ENCODE measurements around the gene GATA6.
A peak's percentile ranks its signal among the peaks of the same experiment; 100 is the strongest.

Gene GATA6

DNA sequence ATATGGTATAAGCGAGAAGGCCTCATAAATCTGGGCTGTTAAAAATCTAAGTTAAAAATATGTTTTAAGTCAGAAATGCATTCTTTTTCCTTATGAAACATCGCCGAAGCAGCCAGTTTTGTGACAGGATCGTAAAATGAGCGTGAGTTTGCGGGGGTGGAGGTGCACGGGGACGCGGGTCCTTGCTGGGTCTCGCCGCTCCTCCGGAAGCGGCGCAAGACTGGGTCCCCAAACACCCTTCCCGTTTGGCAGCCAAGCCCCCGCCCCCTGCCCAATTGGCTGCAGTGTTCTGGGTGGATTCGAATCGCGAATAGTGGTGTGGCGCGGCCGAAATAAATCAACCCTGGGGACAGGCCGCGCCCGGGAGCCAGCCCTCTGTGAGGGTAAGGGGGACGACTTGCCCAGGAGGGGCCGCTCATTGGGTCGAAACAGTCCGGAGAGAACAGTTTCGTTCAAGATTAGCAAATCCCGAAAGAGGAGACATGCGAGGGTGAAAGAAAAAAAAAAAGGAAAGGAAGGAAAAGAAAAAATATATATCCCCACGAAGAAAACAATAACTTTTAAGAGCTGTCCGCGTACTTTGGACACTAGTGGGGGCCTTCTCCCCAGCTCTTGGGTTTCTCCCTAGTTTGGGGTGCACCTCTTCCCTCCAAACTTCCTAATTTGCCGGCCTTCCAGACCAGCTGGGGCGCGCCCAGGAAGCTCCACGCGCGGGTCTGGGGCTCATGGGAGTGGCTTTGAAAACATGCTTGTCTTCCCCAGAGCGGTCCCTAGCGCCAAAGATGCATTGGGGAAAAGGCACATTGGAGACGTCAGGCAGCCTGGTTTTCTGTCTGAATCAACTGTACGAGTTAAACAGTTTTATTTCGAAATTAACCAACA lies 3.1 kb upstream of the GATA6 start:
- DNase-seq (ENCODE audit: low spot score): no peak

- DNase-seq (ENCODE audit: low spot score): no peak
These were observed 2.3 kb upstream of the GATA6 start for GRCh38 chr18:22167091-22167470.

DNA sequence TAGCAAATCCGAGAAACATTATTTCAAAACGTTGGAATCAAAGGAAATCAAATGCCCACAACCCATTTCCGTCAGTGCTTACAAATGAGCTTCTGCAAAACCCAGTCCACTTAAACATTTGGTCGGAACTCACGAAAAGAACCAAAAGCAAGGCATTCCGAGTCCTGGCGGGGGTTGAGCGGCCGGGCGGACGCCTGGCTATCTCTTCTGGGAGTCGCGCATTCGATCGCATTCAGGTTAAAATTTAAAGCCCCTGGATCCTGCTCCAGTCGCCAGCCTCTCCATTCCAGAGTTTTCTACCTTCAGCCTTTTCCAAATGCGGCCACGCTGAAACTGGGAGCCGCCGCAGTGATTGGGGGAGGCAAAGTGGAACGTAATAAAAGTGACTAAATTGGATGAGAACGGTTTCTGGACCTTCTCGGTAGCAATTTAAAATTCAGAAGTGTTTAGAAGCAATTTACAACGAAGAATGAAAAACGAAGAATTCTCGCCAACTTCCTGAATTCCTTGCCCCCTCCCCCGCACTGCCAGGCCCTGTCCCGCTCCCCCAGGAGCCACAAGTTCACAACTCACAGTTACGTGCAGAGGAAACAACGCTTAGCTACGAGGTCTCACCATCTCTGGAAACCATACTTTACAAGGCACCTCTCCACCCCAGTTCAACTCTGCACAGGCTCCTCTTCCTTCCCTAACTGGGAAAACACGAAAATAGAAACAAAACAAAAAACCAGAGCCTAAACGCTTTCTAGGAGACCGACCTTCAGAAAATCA lies 1.7 kb upstream of the GATA6 start:
- peak; percentile 35 for DNase-seq (ENCODE audit: low spot score)

DNA sequence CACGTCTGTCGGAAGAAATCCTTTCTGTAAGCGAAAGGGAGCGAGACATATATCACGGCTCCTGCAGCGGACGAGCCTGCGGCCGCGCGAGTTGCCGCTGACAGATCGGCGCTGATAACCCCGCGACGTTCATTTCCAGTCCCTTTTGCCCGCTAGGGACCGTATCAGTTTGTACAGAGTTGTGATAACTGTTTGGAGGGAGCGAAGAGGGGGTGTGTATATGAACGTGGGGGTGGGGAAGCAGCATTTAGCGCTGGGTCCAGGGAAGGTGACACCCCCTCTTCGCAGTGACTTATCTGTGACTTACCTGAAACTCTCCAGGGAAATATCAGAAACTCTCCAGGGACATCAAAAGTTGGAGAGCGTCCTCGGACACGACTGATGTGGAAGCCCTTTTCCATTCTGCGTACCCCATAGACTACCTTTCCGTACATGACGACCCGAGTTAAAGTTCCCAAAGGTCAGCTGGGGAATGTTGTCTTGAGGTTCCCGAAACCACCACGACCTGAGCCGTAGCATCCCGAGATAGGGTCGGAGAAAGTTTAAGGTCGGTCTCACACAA lies 948 bp upstream of the GATA6 start:
- no peak for DNase-seq (ENCODE audit: low spot score)

GRCh38 chr18:22169889-22170420 lies 566 bp downstream of the GATA6 start:
- no peak for DNase-seq (ENCODE audit: low spot score)

DNA sequence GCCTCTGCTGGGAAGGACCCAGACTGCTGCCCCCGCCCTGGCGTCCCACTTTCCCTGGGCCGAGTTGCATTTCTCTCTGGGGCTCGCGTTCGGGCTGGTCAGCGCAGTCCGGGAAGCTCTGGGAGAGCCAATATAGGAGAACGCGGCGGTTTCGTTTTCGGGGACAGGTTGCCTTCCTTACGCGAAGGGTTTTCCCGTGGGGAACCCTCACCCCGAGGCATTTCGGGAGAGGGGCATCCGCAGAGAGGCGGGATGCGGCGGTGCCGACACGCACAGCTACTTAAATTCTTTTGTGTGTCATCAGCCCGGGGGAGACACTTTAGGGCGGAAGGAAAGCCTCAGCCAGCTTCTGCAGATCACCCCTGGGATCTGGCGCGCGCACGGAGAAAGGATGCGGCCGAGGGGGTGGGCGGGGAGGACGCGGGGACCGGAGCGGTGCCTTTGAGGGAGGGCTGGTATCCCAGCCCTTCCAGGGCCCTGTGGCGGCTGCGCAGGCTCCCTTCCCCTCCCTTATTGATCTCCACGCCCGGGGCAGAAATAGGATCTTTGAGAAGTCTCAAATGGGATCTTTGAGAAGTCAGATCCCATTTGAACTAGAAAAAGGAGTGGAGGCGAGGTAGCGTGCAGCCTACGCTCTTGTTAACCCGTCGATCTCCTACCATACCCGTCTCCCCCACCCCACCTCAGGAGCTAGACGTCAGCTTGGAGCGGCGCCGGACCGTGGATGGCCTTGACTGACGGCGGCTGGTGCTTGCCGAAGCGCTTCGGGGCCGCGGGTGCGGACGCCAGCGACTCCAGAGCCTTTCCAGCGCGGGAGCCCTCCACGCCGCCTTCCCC lies 1.2 kb downstream of the GATA6 start:
- DNase-seq (ENCODE audit: low spot score): peak; percentile 58

GRCh38 chr18:22171258-22172119 lies 2.1 kb downstream of the GATA6 start:
- DNase-seq (ENCODE audit: low spot score): no peak

DNA sequence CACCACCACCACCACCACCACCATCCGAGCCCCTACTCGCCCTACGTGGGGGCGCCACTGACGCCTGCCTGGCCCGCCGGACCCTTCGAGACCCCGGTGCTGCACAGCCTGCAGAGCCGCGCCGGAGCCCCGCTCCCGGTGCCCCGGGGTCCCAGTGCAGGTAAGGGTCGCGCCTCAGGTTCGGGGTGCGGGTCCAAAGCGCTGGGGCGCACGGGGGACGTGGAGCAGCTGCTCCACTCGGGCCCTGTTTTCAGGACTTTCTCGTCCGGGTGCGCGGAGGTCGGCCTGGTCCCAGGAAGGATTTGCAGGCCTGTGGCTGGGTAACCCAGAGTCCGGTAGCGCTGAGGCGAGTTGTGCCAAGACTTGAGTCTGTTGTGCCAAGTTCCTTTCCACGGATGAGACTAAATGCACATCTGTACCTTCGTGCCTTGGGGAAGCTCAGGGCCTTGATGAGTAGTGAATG lies 2.8 kb downstream of the GATA6 start:
- DNase-seq (ENCODE audit: low spot score): no peak

DNA sequence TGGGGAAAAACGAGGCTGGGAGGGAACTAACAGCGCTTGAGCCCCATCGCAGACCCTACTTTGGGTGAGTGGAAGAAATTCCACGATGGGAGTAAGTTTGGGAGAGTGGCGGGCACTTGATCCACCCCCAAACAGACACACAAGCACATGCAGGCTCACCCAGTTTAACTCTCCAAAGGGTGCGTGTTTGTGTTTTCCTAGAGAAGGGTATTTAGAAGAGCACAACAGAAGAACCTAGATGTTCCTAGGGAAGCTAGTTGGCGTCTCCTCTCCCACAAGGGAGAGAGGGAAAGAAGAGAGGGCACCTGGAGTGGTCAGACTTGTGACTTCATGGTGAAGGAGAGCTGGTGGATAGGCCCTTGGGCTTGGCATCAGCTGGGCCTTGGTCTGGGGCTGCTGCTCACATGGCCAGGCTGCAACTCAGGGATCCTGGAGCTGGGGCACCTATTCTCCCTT lies 3.2 kb downstream of the GATA6 start:
- no peak for DNase-seq (ENCODE audit: low spot score)

- DNase-seq (ENCODE audit: low spot score): no peak
These were observed 4.0 kb downstream of the GATA6 start for GRCh38 chr18:22173221-22173927.

DNA sequence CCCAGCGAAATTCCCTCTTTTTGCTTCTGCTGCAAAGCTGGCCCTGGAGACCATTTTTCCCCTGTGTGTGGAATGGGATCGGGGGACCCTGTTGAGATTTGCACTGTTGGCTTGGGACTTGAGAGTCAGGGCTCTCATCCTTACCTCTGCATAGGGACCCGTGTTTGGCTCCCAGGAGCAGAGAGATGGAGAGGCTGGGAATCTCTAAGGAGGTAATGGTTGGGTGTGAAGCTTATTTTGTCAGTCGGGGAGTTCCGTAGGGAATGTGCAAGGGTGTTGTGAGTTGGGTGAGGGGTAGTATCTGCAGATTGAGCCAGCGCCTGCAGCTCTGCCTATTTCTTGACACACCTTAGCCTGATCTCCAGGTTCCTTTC lies 4.5 kb downstream of the GATA6 start:
- DNase-seq (ENCODE audit: low spot score): no peak

- no peak for DNase-seq (ENCODE audit: low spot score)
These were observed 5.2 kb downstream of the GATA6 start for GRCh38 chr18:22174341-22175145.

DNA sequence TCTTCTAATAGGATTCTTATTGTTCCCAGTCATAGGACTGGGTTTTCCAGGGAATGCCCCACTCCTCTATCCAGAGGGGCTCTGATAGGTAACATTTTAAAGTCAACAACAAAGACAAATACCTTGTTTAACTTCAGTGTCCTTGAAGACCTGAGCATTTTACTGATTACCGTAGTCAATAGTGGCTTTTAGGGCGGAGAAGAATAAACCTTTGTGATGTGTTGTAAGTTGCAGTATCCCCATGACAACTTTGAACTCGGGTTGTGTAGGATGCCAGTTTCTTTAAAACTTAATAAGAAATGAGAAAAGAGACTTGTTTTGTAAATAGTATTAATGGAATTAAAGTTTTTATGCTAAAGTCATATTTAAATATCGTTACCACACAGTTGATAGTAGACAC lies 6.0 kb downstream of the GATA6 start:
- DNase-seq (ENCODE audit: low spot score): no peak

GRCh38 chr18:22176420-22177326 lies 7.3 kb downstream of the GATA6 start:
- no peak for DNase-seq (ENCODE audit: low spot score)

DNA sequence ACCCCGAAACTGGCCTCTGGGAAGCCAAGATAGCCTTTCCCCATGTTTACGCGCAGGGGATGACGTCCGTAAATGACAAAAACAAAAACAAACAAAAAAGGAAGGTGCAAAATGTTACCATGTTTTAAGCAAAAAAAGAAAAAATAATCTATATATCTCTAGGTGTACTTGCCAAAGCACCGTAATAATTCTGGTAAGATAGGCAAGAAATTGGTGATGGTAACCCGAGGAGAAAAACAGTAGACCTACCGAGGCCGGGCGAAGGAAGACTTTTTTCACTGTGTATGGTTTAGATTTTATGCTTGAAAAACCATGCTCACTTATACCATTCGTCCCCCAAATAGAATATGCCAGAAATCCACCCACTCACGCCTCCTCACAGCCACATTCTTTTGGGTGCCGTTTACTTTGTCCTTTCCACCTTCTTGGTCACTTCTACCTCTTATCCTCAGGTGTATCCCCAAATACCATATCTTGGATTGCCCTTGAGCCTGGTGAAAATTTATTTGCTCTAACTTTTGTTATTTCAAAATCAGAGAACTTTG lies 8.0 kb downstream of the GATA6 start:
- no peak for DNase-seq (ENCODE audit: low spot score)

- no peak for DNase-seq (ENCODE audit: low spot score)
These were observed 9.8 kb downstream of the GATA6 start for GRCh38 chr18:22179174-22179573.

DNA sequence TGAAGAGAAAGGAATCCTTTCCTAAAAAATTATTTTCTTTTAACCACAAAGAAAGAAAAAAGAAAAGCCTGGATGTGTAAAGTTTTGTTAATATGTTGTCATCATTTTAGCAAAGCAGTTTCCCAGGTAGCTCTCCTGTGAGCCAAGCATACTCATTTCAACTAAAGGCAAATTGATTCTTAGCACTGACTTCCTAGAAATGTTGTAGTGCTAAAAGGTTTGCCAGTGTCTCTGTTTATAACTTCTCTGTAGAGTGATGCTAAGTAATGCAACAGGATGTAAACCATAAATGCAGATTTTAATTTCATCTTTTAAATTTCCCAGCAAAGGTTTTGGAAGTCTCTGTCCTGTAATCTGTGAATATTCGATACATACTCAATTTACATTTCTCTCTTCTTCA lies 10.2 kb downstream of the GATA6 start:
- DNase-seq (ENCODE audit: low spot score): no peak

GRCh38 chr18:22180722-22181121 lies 11.3 kb downstream of the GATA6 start:
- no peak for DNase-seq (ENCODE audit: low spot score)
